GM12864 (cell line): Measurements from ENCODE around the gene GNAT3.

Experiments used
- DNase-seq: peaks from one replicate; pipeline ENCODE4 v3.0.0-alpha.2; 2011; ENCODE audit warnings: low read depth
- H3K4me3 ChIP-seq: 2 replicates; pipeline ENCODE4 v1.5.1; 2011; ENCODE audit warnings: mild to moderate bottlenecking, low read depth, low read length, control low read depth
- TF ChIP-seq, protein P1 (sequence below): IDR thresholded peaks from 2 replicates; pipeline ENCODE4 v1.5.1; 2011; ENCODE audit warnings: low read depth, mild to moderate bottlenecking, moderate library complexity, low read length, control low read depth, inconsistent platforms; ENCODE audit errors: missing control alignments

The GNAT3 gene

DNA sequence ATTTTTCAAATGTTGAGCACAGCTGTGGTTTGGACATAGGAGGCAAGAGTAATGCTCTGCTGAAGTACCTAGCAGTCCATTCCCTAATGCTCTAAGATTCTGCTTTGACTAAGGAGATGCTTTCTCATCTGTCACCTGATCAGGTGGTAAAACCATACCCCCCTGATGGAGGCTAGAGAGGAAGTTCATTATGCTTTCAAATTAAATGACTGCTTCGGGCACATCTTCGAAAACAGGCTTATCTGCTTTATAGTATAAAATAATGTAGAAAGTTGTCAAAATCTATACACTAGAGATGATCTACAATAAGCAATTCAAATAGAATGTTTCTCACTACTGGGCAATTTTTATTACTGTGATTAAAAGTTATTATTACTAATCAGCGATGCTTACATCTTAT, at the start of gene GNAT3:
Gene GNAT3 (minus strand): TSS at position 101 of the 400 bp plus-strand sequence. CDS start 138 bp downstream, outside the sequence.
- TF ChIP-seq, protein P1, sequence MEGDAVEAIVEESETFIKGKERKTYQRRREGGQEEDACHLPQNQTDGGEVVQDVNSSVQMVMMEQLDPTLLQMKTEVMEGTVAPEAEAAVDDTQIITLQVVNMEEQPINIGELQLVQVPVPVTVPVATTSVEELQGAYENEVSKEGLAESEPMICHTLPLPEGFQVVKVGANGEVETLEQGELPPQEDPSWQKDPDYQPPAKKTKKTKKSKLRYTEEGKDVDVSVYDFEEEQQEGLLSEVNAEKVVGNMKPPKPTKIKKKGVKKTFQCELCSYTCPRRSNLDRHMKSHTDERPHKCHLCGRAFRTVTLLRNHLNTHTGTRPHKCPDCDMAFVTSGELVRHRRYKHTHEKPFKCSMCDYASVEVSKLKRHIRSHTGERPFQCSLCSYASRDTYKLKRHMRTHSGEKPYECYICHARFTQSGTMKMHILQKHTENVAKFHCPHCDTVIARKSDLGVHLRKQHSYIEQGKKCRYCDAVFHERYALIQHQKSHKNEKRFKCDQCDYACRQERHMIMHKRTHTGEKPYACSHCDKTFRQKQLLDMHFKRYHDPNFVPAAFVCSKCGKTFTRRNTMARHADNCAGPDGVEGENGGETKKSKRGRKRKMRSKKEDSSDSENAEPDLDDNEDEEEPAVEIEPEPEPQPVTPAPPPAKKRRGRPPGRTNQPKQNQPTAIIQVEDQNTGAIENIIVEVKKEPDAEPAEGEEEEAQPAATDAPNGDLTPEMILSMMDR, result no peak
- H3K4me3 ChIP-seq, result no peak within 1 kb of the TSS
- no peak for DNase-seq

DNA sequence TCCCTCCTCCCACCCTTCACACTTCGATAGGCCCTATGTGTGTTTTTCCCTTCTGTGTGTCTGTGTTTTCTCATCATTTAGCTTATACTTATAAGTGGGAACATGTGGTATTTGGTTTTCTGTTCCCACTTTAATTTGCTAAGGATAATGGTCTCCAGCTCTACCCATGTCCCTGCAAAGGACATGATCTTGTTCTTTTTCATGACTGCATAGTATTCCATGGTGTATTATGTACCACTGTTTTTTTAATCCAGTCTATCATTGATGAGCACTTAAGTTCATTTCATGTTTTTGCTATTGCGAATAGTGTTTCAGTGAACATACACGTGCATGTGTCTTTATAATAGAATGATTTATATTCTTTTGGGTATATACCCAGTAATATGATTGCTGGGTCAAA, 46.3 kb upstream of the GNAT3 start:
- no peak overlapping the region for H3K4me3 ChIP-seq
- TF ChIP-seq, protein P1, result no peak
- no peak for DNase-seq

DNA sequence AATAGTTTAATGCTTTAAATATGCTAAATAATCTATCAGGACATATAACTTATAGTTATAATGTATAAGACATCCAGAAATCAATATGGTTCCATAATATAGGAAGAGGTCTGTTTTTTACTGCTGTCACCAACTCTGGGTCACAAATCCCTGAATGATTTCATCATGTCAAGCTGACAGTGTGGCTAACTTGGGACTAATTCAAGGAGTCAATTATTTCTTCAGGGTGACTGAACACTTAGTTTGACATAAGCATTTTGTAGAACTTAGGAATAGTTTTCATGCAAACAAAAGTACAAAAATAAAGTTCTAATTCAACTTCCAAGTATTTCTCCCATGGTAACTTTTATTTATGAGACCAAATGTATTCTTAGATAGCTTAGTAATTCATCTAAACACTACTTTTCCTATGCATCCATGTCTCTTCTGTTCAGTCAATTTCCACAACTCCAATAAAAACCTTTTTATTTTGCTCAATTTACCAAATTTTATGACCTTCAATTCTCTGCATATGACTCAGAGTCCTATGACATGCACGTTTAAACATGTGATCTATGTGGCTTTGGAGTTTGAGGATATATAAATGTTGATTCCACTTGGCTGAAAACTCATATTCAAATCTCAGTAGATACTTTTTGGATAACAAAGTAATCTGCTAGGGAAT, 40.3 kb upstream of the GNAT3 start:
- DNase-seq, result no peak
- TF ChIP-seq, protein P1, result no peak
- H3K4me3 ChIP-seq, result no peak overlapping the region

DNA sequence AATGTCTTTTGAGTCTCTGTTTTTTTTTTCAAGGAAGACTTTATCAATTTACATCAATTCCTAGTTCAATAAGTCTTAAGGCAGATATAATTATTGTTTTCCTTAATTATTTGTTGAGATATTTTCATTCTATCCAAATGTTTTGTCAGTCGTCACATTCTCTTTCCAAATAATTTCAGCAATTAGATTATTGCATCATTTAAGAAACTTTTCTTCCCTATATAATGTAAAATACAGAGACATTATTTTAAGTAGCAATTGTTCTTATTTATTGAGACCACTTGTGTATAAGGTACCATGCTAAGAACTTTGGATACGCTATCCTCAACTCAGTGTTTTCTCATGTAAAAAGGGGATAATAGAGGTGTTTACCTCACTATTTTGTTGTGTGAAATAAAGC, 38.1 kb upstream of the GNAT3 start:
- H3K4me3 ChIP-seq, result no peak overlapping the region
- TF ChIP-seq, protein P1, result no peak
- no peak for DNase-seq

DNA sequence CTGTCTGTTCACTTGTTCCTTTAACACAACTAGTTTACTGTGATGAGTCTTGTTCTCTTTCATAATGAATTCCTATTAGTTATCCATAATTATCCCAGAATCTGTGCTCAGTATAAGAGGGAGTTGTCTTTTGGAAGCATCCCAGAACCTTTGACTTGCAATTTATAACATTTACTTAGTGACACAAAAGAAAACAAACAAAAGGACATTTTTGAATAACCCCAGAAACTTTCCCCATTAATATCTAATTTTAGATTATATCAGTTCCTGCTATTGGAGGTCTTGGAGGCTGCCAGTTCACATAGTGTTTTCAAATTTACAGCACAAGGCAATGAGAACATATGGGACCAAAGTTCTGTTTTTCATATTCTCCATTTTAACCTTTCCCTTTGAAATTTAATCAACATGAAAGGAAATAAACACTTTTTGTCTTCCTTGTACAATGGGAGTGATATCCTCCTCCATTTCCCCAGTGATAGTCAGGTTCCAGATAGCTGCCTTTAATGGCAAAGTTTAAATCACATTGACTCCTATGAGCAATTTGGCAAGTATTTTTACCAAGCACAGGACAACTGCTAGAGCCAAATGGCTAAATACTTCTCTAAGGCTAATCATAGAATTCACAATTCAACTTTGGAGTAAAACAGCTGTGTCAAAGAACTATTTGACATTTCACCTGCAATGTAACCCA, 37.1 kb upstream of the GNAT3 start:
- DNase-seq, result no peak
- TF ChIP-seq, protein P1, result no peak
- no peak overlapping the region for H3K4me3 ChIP-seq

DNA sequence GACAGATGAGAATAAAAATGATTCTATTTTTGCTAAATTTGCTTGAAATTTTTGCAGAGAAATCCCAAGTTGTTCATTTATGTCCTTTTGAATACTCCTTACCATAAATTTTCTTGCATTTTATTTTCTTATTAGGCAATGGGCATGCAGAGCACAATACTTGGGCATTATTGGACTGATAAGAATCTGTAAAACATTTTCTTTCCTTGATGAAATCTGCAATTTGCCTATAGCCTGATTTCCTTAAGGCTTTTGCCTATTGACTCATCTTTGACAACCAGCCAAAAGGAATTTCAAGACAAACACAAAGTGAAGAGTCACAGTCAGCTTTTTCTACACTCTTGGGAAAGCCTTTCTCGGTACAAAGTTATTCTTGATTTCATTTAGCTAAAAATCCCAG, 30.5 kb upstream of the GNAT3 start:
- DNase-seq, result no peak
- TF ChIP-seq, protein P1, result no peak
- H3K4me3 ChIP-seq, result no peak overlapping the region
